ENCODE results near the gene CAB39. TPM values are rescaled to one million over a fixed set of nuclear protein-coding genes. Genes with fewer than 3 reads are reported as not detected.
A peak's percentile ranks its signal among the peaks of the same experiment; 100 is the strongest.

Gene CAB39
- total RNA-seq (10 to 100 TPM; 64.3 to 99.2 (median 84.8) TPM), polyA plus RNA-seq (10 to 100 TPM; 28.6 to 48.7 TPM)
- long read RNA-seq, donor 1, transcript CAB39-201 (9 exons, 3,826 nt): major isoform, 193 of 213 reads
- long read RNA-seq, donor 1, partial matches to known transcripts: 4 of 213 reads
- long read RNA-seq, donor 1, other reads (novel, unspliced or antisense): 13 of 213 reads
- long read RNA-seq, donor 2, transcript CAB39-201 (9 exons, 3,826 nt): major isoform, 16 of 39 reads
- long read RNA-seq, donor 2, partial matches to known transcripts: 19 of 39 reads
- long read RNA-seq, donor 2, other reads (novel, unspliced or antisense): 0 of 39 reads
- long read RNA-seq, donor 3, transcript CAB39-201 (9 exons, 3,826 nt): major isoform, 231 of 254 reads
- long read RNA-seq, donor 3, partial matches to known transcripts: 8 of 254 reads
- long read RNA-seq, donor 3, other reads (novel, unspliced or antisense): 9 of 254 reads

DNA sequence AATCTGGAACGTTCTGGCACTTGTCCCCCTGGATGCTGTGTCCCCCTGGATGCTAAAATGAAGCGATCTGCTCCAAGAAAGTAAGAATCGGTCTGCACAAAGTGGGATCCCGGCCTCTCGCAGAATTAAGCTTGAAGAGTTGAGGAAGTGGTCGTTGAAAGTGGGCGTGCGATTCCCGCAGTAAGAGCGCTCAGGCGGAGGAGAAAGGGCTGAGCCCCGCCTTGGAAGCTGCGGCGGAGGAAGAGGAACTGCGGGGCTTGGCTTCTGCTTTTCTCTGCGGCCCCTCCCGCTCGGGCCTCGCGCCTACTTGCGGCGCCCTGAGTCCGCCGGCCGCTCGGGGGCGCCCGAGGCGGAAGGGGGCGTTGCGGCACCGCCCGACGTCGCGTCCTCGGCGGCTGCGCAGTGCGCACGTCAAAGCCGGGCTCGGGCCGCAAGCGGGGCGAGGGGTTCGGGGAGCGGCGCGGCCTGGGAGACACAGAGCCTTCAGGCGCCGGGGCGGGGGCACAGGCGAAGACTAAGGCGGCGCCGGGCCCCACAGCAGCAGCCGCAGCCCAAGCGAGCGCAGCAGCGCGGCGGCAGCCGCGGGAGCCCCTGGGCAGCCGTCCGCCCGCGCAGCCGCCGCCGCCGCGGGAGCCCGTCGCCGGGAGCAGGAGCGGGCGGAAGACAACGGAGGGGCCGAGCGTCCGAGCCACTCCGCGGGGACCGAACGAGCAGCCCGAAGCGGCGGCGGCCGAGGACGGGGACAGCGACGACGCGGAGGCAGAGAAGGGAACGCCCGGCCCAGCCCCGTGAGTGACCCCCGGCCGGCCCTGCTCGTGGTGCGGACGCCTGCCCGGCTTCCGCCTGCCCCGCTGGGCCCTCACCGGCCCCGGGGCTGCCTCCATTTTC, at the start of gene CAB39:
TSS of gene CAB39 (plus strand) at position 400 of the 888 bp plus-strand sequence. CDS start 47,160 bp downstream, outside the sequence.
- intact Hi-C loops (cut with DNase I): loop anchor here in 8 of 10 donors (2.0 to 5.0 kb wide), 5 partner anchors 35 to 86 kb away; no protein-coding TSS in a partner anchor
- DNase-seq (peak; percentile 88 to 94 (median 90)), ATAC-seq (peak; percentile 79 to 95 (median 93))
- Histone ChIP-seq H3K9me3 (no peaks in the 10 kb centered on the region), H3K27me3 (no peaks in the 10 kb centered on the region), H3K27ac (peak within 1 kb of the TSS; percentile 81 to 97 (median 93)), H3K36me3 (peaks cover 0 to 3% (median 0%) of the 10 kb centered on the region in 9 donors), H3K4me1 (peaks cover 0 to 47% (median 29%) of the 10 kb centered on the region in 12 donors), H3K4me3 (peak within 1 kb of the TSS; percentile 83 to 100 (median 98))
- TF ChIP-seq CTCF (IDR thresholded peaks at IDR 0.05) (peak; percentile 75 to 99 (median 90)), POLR2A (IDR thresholded peaks at IDR 0.05) (peak in 1 of 2 donors; percentile 83)
- 0 to 2% (median 0%) methylated on average over 15 to 110 of the region's 110 CpGs for WGBS, 4 donors

- 45 to 57% (median 50%) methylated on average over 4 of the region's 4 CpGs for WGBS, 4 donors
- no peaks in the 10 kb centered on the region for H3K9me3 ChIP-seq
- H3K27me3 ChIP-seq: no peaks in the 10 kb centered on the region
- no peak overlapping the region for H3K27ac ChIP-seq
- intact Hi-C loops (cut with DNase I): loop anchor here in 1 of 10 donors (5.0 kb wide), 1 partner anchor 133 kb away; no protein-coding TSS in a partner anchor
- DNase-seq: peak; percentile 46 to 81 (median 60)
- TF ChIP-seq CTCF (IDR thresholded peaks at IDR 0.05) (no peak), POLR2A (IDR thresholded peaks at IDR 0.05) (no peak)
- peaks cover 0 to 98% (median 3%) of the 10 kb centered on the region in 12 donors for H3K4me1 ChIP-seq
- H3K4me3 ChIP-seq: no peak overlapping the region
- peak; percentile 53 to 78 (median 70) for ATAC-seq
- no peaks in the 10 kb centered on the region for H3K36me3 ChIP-seq
Measured at GRCh38 chr2:230664128-230664527, 48.5 kb upstream of the CAB39 start.

GRCh38 chr2:230664844-230665243, 47.8 kb upstream of the CAB39 start:
- ATAC-seq (no peak), DNase-seq (no peak)
- WGBS, 4 donors: 80 to 87% (median 82%) methylated on average over 7 of the region's 7 CpGs
- Histone ChIP-seq H3K4me3 (no peak overlapping the region), H3K4me1 (peaks cover 0 to 98% (median 3%) of the 10 kb centered on the region in 12 donors), H3K9me3 (no peaks in the 10 kb centered on the region), H3K27me3 (no peaks in the 10 kb centered on the region), H3K27ac (no peak overlapping the region), H3K36me3 (no peaks in the 10 kb centered on the region)
- TF ChIP-seq CTCF (IDR thresholded peaks at IDR 0.05) (no peak), POLR2A (IDR thresholded peaks at IDR 0.05) (no peak)
- intact Hi-C loops (cut with DNase I): loop anchor here in 1 of 10 donors (5.0 kb wide), 1 partner anchor 132 kb away; no protein-coding TSS in a partner anchor
